GM19238 (cell line): ENCODE data around the gene ZNF217.
"Not testable (repeated sequence)": the region's sequence is repeated elsewhere in the genome, so short reads cannot be mapped to it uniquely, and the experiment has no call there.

ENCODE experiments used
- DNase-seq: peaks from one replicate; pipeline ENCODE4 v3.0.0; 2011; ENCODE audit warnings: low spot score; ENCODE audit not compliant: insufficient read length

Gene ZNF217

DNA sequence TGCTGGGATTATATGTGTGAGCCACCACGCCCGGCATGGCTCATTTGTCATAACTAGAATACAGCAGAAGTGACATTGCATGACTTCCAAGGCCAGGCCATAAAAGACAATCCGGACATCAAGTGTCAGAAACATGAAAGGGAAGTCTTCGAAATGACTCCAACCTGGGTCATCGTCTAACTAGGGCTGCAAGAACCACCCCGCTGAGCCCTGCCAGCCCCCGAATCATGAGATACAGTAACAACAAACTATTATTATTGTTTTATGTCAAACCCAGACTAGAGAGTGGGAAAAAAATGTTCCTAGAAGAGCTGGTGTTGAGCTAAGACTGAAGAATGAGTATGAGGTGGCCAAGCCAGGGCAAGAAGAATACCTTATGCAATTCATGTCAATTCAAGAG is 59.6 kb downstream of the ZNF217 start:
- DNase-seq, result no peak

DNA sequence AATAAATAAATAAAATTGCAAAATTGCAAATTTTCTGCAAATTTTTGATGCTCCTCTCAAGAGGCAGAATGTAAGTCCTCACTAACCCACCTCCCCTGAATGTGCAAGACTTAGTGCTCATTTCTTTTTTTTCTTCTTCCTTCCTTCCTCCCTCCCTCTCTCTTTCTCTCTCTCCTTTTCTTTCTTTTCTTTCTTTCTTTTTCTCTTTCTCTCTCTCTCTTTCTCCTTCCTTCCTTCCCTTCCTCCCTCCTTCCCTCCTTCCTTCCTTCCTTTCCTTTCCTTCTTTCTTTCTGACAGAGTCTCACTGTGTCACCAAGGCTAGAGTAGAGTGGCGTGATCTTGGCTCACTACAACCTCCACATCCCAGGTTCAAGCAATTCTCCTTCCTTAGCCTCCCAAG is 60.1 kb downstream of the ZNF217 start:
- no peak for DNase-seq

DNA sequence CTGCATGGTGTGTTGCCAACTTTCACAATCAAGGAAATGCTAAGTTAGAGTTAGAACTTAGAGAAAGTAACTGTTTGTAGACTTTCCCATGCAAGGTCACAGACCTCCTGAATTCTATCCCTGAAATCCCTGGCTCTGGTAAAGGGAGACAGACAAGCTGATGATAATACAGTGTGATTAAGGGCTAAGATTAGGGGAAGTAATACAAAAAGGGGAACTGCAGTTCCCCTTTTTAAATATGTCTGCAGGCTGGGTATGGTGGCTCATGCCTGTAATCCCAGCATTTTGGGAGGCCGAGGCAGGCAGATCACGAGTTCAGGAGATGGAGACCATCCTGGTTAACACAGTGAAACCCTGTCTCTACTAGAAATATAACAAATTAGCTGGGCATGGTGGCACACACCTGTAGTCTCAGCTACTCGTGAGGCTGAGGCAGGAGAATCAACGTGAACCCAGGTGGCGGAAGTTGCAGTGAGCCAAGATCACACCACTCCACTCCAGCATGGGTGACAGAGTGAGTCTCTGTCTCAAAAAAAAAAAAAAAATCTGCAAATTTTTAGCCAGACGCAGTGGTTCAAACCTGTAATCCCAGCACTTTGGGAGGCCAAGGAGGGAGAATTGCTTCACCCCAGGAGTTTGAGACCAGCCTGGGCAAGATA is 60.9 kb downstream of the ZNF217 start:
- DNase-seq, result not testable (repeated sequence)

DNA sequence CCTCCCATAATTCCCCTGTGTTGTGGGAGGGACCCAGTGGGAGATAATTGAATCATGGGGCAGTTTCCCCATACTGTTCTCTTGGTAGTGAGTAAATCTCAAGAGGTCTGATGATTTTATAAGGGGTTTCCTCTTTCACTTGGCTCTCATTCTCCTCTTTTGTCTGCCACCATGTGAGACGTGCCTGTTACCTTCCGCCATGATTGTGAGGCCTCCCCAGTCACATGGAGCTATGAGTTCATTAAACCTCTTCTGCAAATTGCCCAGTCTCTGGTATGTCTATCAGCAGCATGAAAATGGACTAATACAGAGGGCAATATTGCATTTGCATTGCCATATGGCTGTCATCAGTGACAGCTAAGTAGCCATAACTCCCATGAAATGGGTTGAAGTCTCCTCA is 63.2 kb downstream of the ZNF217 start:
- DNase-seq, result no peak

DNA sequence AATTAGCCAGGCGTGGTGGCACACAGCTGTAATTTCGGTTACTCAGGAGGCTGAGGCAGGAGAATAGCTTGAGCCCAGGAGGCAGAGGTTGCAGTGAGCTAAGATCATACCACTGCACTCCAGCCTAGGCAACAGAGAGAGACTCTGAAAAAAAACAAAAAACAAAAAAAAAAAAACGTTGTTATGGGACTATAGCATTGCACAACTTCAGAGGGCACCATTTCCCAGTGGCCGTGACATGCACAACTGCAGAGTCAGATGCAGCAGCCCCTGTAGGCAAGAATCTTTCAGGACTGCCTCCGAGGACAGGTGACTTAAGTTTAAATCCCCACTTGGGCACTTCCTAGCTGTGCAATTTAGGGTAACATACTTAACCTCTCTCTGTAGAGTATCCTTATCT is 64.0 kb downstream of the ZNF217 start:
- DNase-seq, result no peak

DNA sequence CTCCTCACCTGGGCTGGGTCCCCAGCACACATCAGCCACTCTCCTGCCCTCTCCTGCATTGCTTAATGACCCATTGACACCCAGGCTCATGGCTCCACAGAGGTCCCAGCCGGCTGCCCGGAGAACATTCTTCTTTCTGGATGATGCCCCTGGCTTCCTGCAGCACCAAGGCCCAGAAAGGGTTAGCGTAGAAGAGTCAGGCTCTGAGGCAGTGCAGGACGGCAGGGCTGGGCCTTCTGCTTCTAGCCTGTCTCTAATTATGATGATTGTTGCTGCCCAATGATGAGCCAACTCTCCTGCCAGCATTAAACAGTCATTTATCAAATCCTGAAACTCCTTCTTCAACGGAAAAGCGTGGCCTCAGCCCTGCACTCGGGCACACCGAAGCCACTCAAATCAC is 66.4 kb downstream of the ZNF217 start:
- DNase-seq, result no peak

DNA sequence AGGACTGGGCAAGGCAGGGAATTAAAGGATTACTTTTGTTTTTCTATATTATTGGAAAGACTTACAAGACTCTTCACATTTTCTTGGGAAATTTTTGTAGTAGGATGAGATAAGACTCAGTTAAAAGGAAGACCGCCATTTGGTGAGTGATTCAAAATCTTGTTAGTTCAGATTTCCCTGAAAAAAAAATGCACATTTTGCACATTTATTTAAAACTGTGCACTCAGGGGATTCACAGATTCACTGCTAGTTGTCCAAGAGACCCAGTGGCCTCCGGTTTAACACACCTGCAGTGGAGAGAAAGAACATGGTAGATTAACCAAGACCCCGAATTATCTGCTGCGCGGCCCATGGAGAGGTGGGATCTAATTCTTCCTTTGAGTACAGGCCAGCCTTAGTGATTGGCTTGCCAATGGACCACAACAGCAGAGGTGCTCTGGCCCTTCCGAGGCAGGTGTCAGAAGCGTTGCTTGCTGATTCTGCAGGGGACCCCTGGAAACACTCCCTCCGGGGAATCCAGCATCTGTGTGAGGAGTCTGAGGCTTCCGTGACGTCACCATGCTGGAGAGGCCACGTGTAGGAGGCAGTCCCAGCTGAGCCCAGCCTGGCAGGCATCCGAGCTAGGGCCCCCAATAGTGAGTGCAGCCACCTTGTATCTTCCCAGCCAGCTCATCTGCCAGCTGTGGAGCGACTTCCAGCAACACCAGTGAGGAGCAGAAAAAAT is 68.9 kb downstream of the ZNF217 start:
- no peak for DNase-seq

DNA sequence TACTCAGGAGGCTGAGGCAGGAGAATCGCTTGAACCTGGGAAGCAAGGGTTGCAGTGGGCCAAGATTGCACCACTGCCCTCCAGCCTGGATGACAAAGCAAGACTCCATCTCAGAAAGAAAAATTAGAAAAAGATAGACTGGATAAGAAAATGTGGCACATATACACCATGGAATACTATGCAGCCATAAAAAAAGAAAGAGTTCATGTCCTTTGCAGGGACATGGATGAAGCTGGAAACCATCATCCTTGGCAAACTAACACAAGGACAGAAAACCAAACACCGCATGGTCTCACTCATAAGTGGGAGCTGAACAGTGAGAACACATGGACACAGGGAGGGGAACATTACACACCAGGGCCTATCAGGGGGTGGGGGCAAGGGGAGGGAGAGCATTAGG is 70.0 kb downstream of the ZNF217 start:
- not testable (repeated sequence) for DNase-seq

DNA sequence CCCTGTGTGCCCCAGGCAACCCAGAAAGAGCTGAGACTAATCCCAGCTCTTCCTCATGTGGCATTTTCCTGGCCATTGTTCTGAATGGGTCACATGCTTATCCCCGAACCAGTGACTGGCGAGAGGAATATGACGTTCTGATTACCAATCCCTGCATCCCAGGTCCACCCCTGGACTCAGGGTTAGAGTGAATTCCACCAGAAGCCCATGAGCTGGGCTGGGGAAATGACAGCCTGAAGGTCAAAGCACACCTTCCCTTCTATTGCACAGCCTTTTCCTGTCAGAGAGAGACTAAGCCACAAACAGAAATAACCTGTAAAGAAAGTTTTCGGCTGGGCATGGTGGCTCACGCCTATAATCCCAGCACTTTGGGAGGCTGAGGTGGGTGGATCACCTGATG is 70.9 kb downstream of the ZNF217 start:
- DNase-seq, result no peak

DNA sequence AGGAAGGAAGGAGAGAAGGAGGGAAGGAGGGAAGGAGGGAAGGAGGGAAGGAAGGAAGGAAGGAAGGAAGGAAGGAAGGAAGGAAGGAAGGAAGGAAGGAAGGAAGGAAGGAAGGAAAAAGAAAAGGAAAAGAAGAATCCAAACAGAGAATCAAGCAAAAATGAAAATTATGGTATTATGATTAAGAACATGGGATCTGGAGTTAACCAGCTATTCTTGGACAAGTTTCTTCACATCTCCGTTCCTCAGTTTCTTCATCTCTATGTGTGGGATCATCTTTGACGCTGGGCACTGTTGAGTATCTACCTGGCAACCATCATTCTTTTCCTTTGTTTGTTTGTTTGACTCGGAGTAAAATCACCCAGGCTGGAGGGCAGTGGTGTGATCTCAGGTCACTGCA is 71.6 kb downstream of the ZNF217 start:
- no peak for DNase-seq

DNA sequence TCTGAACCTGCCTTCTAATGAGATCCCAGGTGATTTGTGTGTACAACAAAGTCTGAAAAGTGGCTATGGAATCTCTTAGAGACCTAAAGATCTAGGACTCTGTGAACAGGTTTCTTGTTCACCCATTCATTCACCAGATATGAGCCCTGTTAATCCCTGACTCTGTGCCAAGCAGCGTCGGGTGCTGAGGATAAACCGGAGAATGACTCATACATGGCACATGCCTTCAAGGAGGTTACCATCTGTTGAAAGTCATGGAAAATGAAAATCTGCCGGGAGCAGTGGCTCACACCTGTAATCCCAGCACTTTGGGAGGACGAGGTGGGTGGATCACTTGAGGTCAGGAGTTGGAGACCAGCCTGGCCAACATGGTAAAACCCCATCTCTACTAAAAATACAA is 72.2 kb downstream of the ZNF217 start:
- DNase-seq, result not testable (repeated sequence)

DNA sequence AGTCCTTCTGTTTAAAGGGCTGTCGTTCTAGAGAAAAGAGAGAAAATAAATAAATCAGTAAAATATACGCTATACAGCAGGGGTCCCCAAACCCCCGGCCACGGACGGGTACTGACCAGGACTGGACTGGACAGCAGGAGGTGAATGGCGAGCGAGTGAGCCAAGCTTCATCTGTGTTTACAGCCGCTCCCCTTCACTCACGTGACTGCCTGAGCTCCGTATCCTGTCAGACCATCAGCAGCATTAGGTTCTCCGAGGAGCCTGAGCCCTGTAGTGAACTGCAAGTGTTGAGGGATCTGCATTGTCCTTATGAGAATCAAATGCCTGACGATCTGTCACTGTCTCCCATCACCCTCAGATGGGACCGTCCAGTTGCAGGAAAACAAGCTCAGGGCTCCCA is 76.5 kb downstream of the ZNF217 start:
- DNase-seq, result no peak
